Kidney (tissue), 14 donors: ENCODE measurements around the gene HAPLN1. TPM values are rescaled to one million over a fixed set of nuclear protein-coding genes. Genes with fewer than 3 reads are reported as not detected.

Experiments used
- DNase-seq, 5 donors: peaks; one replicate each; pipeline ENCODE4 v3.0.0-alpha.2; 2013 to 2020
- FAIRE-seq: peaks from 2 replicates; lab custom pipeline; 2012; peaks lifted over from hg19 to GRCh38; lab: Jason Lieb, UNC
- H3K27ac ChIP-seq, 2 donors: one replicate each; pipeline ENCODE4 v1.7.0; 2013; ENCODE audit warnings: low read depth in 2 of 2, low read length in 2 of 2, inconsistent platforms in 1 of 2
- H3K27me3 ChIP-seq: one replicate; pipeline ENCODE4 v1.7.1; 2013; ENCODE audit warnings: low read length, inconsistent platforms; ENCODE audit not compliant: control insufficient read depth, insufficient read depth
- H3K36me3 ChIP-seq, 3 donors: one replicate each; pipeline versions ENCODE4 v1.7.0 to v1.7.1; 2013; ENCODE audit warnings: low read length in 3 of 3, control low read depth in 1 of 3, inconsistent platforms in 1 of 3; ENCODE audit not compliant: insufficient read depth in 3 of 3, control insufficient read depth in 2 of 3
- H3K4me1 ChIP-seq, 3 donors: one replicate each; pipeline versions ENCODE4 v1.7.0 to v1.7.1; 2013; ENCODE audit warnings: low read length in 3 of 3, inconsistent platforms in 1 of 3, low read depth in 1 of 3; ENCODE audit not compliant: control insufficient read depth in 2 of 3, insufficient read depth in 2 of 3
- H3K4me3 ChIP-seq, 3 donors: one replicate each; pipeline versions ENCODE4 v1.7.0 to v1.8.1; 2013; ENCODE audit warnings: low read length in 3 of 3, control low read depth in 1 of 3, inconsistent platforms in 1 of 3
- H3K9ac ChIP-seq, 3 donors: one replicate each; pipeline versions ENCODE4 v1.7.0 to v1.7.1; 2013; ENCODE audit warnings: low read length in 3 of 3, control low read depth in 1 of 3, inconsistent platforms in 1 of 3
- H3K9me3 ChIP-seq, 3 donors: one replicate each; pipeline versions ENCODE4 v1.7.0 to v1.7.1; 2013; ENCODE audit warnings: low read length in 3 of 3, control low read depth in 1 of 3, inconsistent platforms in 1 of 3; ENCODE audit not compliant: control insufficient read depth in 2 of 3, insufficient read depth in 1 of 3
- intact Hi-C: fragments of 100-400 bp; cut with DNase I; formaldehyde crosslinking; loops from one replicate; pipeline ENCODE4 v1.11.1; 2022
- polyA plus RNA-seq: library from polyadenylated mRNA; stranded (reverse); fragments of 350-450 nt; fragmentation: Illumina TruSeq; extraction: RNeasy Lipid Tissue Mini Kit (QIAGEN cat#74804); gene quantifications from one replicate; pipeline ENCODE4 v1.2.3, GENCODE V29; 2014; ENCODE audit warnings: low read depth, low replicate concordance; ENCODE audit not compliant: insufficient read depth
- total RNA-seq: library from RNA; stranded (reverse); fragmentation: NEBNext Ultra II Directional; extraction: Animal tissue kit (Norgen Biotek cat#: 25700); gene quantifications from one replicate; pipeline ENCODE4 v1.2.1, GENCODE V29; 2021
- TF ChIP-seq, protein P1 (sequence below): IDR thresholded peaks from 3 replicates; pipeline ENCODE4 v1.5.1; 2012; ENCODE audit warnings: mild to moderate bottlenecking, moderate library complexity, borderline replicate concordance; ENCODE audit not compliant: insufficient read depth; ENCODE audit errors: extremely low read depth
- donor health status: control.
- donor health status: control.
- donor health status: control.
- donor health status: control.
- donor health status: control.
- donor health status: DM: yes; HTN: yes; CAD: no.
- donor health status: Normal renal cell carcinoma (clear cell type).

Gene HAPLN1
- total and polyA plus RNA-seq, 2 donors from 2014 or later, result 0.06 to 0.19 TPM

DNA sequence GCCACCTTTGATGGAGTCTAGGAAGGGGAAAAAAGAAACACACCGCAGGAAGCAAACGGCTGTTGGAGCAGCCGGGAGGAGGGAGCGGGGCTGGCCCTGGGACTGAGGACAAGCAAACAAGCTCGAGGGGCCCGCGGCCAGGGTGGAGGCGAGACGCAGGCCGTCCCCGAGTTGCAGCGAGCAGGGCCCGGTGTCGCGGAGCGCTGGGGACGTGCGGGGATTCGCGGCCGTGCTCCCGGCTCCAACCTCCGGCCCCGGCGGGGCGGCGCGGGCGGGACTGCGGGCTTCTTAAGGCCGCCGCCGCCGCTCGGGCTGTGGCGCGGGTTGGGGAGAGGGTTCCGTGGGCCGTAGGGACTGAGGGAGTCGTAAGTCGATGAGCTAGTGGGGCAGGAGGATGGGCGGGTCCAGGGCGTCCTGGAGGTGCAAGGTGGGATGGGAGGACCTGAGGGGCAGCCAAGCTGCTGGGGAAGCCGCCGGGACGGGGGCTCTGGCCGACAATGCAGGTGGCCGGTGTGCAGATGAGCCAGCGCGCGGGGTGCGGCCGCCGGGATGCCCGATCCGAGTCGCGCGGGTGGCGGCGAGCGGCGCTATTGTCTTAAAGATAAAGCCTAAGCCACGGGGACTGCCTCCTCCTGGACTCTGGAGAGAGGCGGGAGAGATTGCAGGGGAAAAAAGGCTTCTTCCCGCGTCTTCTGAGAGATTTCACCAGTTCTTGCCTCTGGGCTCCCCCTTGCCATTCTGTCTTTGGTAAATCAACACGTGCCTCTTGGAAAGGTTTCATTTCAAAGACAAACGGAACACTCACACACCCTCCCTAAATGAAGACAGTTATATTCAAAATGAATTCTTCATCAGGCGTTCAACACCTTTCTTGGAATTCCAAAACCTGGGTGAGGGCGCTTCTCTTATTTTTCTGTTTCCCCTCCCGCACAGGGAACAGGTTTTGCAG lies 1.6 kb upstream of the HAPLN1 start:
- Histone ChIP-seq H3K36me3 (no peaks in the 10 kb centered on the region), H3K27ac (no peak overlapping the region), H3K4me3 (peak overlapping the region; percentile 17 to 51 (median 27)), H3K4me1 (no peaks in the 10 kb centered on the region), H3K9me3 (no peaks in the 10 kb centered on the region), H3K27me3 (no peaks in the 10 kb centered on the region), H3K9ac (no peak overlapping the region)
- TF ChIP-seq, protein P1, sequence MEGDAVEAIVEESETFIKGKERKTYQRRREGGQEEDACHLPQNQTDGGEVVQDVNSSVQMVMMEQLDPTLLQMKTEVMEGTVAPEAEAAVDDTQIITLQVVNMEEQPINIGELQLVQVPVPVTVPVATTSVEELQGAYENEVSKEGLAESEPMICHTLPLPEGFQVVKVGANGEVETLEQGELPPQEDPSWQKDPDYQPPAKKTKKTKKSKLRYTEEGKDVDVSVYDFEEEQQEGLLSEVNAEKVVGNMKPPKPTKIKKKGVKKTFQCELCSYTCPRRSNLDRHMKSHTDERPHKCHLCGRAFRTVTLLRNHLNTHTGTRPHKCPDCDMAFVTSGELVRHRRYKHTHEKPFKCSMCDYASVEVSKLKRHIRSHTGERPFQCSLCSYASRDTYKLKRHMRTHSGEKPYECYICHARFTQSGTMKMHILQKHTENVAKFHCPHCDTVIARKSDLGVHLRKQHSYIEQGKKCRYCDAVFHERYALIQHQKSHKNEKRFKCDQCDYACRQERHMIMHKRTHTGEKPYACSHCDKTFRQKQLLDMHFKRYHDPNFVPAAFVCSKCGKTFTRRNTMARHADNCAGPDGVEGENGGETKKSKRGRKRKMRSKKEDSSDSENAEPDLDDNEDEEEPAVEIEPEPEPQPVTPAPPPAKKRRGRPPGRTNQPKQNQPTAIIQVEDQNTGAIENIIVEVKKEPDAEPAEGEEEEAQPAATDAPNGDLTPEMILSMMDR, result peak; percentile 9
- FAIRE-seq (no peak), DNase-seq (peak; percentile 78 to 91 (median 84))
- intact Hi-C loops, result no loop called here

DNA sequence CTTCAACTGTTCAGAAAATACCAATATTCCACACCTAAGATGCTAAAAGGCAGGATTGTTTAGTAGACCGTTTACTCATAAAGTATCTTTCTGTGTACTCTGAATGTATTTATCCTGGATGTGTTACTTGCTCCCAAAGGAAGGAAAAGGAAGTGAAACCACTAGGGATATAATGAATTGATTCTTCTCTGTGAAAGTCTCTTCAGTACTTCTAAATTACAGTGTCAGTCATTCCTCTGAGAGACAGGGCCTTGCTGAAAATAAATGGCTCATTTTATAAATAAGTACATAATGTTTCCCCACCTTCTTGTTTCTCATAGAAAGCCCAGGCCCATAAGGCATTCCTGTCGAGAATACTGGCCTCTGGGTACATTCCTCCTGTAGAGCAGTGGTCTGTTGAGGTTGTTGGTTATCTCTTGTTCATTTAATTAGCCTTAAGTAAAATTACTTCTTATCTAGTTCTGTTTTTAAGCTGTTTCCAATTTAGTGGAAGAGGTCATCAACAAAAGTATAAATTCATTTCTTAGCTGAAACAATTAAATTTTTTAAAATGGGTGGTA lies 1.6 kb downstream of the HAPLN1 start:
- FAIRE-seq (no peak), DNase-seq (no peak)
- no peaks in the 10 kb centered on the region for H3K9me3 ChIP-seq
- TF ChIP-seq, protein P1, result no peak
- no peak overlapping the region for H3K9ac ChIP-seq
- no peak overlapping the region for H3K4me3 ChIP-seq
- intact Hi-C loops, result no loop called here
- no peak overlapping the region for H3K27ac ChIP-seq
- H3K4me1 ChIP-seq, result peaks cover 0 to 3% (median 0%) of the 10 kb centered on the region in 3 donors
- H3K36me3 ChIP-seq, result no peaks in the 10 kb centered on the region
- H3K27me3 ChIP-seq, result no peaks in the 10 kb centered on the region

DNA sequence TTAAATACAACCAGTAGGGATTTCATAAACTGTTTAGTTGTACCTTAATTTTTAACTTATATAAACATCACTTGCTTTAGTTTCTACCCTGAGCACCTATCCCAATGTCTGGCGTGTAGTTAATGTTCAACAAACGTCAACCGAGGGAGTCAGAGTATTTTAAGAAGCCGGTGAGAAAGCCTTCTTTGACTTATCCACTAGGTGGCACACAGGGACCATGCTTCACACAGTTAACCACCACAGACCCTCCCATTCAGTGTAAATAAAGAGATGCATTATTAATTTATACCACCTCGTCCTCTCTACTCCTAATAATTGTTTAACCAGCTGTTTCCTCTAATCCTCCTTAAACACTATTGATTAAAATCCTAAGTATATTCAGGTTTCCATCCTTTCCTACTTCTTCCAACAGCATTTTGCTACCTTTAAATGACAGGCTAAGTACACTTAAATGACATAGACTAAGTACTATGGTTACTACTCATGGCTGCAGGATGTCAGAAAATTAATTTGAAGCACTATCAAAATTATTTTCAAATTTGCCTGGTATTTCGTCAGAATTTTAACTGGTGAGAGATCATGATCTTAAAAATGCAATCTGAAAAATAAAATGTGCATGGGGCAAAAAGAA lies 2.3 kb downstream of the HAPLN1 start:
- H3K9me3 ChIP-seq, result no peaks in the 10 kb centered on the region
- FAIRE-seq (peak; percentile 90), DNase-seq (peak in 4 of 5 donors; percentile 41 to 90 (median 68))
- H3K4me3 ChIP-seq, result no peak overlapping the region
- no peak overlapping the region for H3K27ac ChIP-seq
- intact Hi-C loops, result no loop called here
- TF ChIP-seq, protein P1, result peak; percentile 75
- H3K27me3 ChIP-seq, result no peaks in the 10 kb centered on the region
- no peaks in the 10 kb centered on the region for H3K36me3 ChIP-seq
- peaks cover 0 to 3% (median 0%) of the 10 kb centered on the region in 3 donors for H3K4me1 ChIP-seq
- no peak overlapping the region for H3K9ac ChIP-seq
